HG03196 (cell line): Measurements from ENCODE around the gene ZNG1A.
"Not testable (repeated sequence)": the region's sequence is repeated elsewhere in the genome, so short reads cannot be mapped to it uniquely, and the experiment has no call there.

Source experiments
- ATAC-seq: cut with Tn5 transposase; IDR thresholded peaks from one replicate; pipeline ENCODE4 v1.9.1; 2021; ENCODE audit not compliant: unreplicated experiment

ZNG1A gene

GRCh38 chr9:178140-178825 lies 573 bp downstream of the ZNG1A start:
- ATAC-seq = not testable (repeated sequence)

GRCh38 chr9:169757-170156 lies 9.1 kb downstream of the ZNG1A start:
- not testable (repeated sequence) for ATAC-seq

DNA sequence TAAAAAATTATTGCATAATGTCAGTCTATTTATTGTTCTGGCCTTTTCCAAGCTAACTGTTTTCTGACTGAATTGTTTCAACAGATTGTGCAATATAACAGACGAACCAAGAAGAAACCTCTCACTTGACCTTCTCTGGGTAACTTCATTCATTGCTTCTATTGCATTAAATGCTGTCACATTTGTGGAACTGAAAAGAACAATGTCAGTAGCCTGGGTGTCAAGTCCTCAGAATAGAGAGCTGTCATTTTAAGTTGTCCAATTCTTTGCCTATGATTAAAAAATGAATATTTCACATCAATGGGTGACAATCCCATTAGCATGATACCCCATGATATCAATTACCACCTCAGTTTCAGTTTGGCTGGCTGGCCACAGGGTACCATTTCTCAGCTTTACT lies 19.0 kb downstream of the ZNG1A start:
- not testable (repeated sequence) for ATAC-seq

- ATAC-seq = not testable (repeated sequence)
Observed at GRCh38 chr9:151173-151572, 27.7 kb downstream of the ZNG1A start.

DNA sequence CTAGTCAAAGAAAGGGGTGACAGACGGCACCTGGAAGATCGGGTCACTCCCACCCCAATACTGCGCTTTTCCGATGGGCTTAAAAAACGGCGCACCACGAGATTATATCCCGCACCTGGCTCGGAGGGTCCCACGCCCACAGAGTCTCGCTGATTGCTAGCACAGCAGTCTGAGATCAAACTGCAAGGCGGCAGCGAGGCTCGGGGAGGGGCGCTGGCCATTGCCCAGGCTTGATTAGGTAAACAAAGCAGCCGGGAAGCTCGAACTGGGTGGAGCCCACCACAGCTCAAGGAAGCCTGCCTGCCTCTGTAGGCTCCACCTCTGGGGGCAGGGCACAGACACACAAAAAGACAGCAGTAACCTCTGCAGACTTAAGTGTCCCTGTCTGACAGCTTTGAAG lies 39.0 kb downstream of the ZNG1A start:
- ATAC-seq = not testable (repeated sequence)

- not testable (repeated sequence) for ATAC-seq
Observed at GRCh38 chr9:117995-118467, 60.8 kb downstream of the ZNG1A start, which contains the start of gene FOXD4. TSS of gene FOXD4 (minus strand) at chr9:118417. CDS start at chr9:118119, 298 bp downstream.

GRCh38 chr9:117144-117994 lies 61.5 kb downstream of the ZNG1A start:
- not testable (repeated sequence) for ATAC-seq

GRCh38 chr9:116239-117077 lies 62.4 kb downstream of the ZNG1A start:
- not testable (repeated sequence) for ATAC-seq

- not testable (repeated sequence) for ATAC-seq
Observed at GRCh38 chr9:115118-115451, 63.8 kb downstream of the ZNG1A start.

DNA sequence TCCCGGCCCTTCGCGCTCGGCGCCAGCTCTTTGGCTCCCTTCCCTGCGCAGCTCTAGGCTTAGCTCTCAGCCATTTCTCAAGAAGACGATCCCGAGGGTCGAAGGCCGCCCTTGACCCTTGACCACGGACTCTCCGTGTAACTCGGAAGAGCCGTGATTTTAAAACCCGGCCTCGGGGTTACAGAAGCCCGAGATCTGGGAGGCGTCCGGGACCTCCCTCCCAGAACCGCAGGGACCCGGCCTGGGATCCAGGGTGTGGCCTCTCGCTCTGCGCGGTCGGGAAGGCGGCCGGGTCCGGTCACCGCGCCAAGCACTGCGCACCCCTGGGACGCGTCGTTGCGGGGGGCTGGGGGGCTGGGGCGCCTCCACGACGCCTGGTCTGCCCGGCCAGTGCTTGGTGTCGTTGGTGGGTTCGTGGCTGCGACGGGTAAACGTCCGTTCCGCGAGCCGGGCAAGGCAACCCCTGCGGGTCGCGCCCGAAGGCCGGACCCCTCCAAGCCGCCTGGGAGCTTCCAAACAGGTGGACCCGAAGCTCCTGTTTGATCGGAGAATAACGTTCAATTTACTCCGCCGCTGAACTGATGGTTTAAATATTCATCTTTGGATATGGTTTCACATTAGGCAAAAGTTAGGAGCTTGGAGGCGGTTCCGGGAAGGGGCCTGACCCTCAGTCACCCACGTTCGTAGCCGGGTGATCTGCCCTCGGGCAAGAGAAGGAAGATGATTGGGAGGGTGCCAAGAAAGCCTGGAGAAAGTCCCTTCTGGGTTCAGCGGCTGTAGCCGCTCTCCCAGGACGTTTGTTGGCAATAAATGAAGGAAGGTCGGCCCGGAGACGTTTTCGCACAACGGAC lies 64.4 kb downstream of the ZNG1A start:
- not testable (repeated sequence) for ATAC-seq

- ATAC-seq = not testable (repeated sequence)
Observed at GRCh38 chr9:113468-114266, 65.2 kb downstream of the ZNG1A start.

GRCh38 chr9:112589-113467 lies 66.0 kb downstream of the ZNG1A start:
- ATAC-seq = not testable (repeated sequence)

DNA sequence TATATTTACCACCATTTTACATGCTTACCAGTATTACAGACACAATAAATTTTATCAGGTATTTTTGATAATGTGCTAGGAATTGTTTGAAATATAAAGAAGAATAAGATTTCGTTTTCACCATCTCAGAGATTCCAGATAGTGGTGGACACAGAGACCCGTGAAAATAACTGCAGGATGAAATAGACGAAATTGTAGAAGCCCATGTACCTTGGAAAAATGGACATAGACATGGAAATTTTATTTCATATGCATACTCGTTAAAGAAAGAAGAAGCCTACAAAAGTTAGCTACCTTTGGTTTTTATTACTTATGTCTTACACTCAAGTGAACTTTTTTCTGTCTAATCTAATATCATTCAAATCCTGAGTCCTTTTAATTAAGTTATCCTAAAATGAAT lies 68.2 kb downstream of the ZNG1A start:
- not testable (repeated sequence) for ATAC-seq

DNA sequence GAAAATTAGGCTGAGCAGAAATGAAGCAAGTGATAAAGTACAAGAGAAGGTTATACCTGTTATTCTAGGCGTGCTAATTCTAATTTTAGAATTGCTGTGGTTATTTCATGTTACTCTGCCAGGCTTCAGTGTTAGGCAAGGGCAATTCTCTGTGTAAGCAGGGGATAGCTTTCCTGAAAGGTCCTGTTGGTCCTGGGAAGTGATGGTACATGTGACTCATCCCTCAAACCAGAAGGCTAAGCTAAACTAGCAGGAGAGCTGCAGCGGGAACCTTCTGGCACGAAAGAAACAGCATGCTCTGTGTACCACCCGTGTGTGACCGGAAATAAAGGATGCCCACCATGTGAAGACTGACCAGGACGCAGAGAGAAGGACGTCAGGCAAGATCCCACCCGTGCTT lies 69.3 kb downstream of the ZNG1A start:
- not testable (repeated sequence) for ATAC-seq

- not testable (repeated sequence) for ATAC-seq
Observed at GRCh38 chr9:108742-109495, 69.9 kb downstream of the ZNG1A start.

DNA sequence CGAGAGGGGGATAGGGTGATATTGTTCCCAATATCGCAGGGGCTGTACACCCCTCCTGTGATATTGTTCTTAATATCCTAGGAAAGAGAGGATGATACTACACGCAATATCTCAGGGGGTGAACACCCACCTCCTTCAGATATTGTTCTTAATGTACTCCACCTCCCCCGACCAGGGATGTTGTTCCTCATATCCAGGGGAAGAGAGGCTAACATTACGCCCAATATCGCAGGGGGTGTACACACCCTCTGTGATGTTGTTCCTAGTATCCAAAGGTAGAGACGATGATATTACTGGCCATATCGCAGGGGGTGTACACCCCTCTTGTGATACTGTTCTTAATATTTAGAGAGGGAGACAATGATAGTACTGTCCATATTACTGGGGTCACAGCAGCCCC lies 72.9 kb downstream of the ZNG1A start:
- not testable (repeated sequence) for ATAC-seq

DNA sequence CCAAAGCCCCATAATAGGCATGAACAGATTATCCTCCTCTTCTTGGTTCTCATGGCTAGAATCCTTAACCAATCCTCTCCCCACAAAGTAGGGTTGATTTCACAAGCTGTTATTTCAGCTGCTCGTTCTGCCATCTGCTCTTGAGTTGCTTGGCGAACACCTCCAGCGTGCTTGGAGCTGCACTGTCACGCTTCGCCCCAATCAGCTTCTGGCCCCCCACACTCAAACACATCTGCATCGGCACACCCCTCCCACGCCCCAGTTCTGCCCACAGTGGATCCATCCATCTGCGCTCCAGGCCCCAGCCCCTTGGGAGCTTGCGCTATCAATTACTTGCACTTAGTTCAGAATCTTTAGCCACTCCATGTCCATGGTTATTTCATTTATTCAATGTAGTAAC lies 78.4 kb downstream of the ZNG1A start:
- ATAC-seq = not testable (repeated sequence)

GRCh38 chr9:99867-100266 lies 79.0 kb downstream of the ZNG1A start:
- not testable (repeated sequence) for ATAC-seq
